BE2C (cell line): Measurements from ENCODE around the gene ITGA7.

Source experiments
- DNase-seq: peaks from one replicate; pipeline ENCODE4 v3.0.0-alpha.2; 2020
- H3K27me3 ChIP-seq: fragments of 250-450 bp; sonication (Bioruptor Pico); 2 replicates; pipeline ENCODE4 v1.5.1; 2020; ENCODE audit warnings: mild to moderate bottlenecking
- H3K36me3 ChIP-seq: fragments of 250-450 bp; sonication (Bioruptor Pico); 2 replicates; pipeline ENCODE4 v1.5.1; 2020; ENCODE audit warnings: mild to moderate bottlenecking
- H3K4me1 ChIP-seq: fragments of 250-450 bp; sonication (Bioruptor Pico); 2 replicates; pipeline ENCODE4 v1.5.1; 2020
- H3K4me3 ChIP-seq: 2 replicates; pipeline ENCODE4 v1.5.1; 2011; ENCODE audit warnings: low read depth, low read length
- H3K9me3 ChIP-seq: fragments of 250-450 bp; sonication (Bioruptor Pico); 2 replicates; pipeline ENCODE4 v1.5.1; 2020
- TF ChIP-seq, protein P1 (sequence below): IDR thresholded peaks from 2 replicates; pipeline ENCODE4 v1.5.1; 2012; ENCODE audit warnings: mild to moderate bottlenecking, low read depth, low read length

The ITGA7 gene

DNA sequence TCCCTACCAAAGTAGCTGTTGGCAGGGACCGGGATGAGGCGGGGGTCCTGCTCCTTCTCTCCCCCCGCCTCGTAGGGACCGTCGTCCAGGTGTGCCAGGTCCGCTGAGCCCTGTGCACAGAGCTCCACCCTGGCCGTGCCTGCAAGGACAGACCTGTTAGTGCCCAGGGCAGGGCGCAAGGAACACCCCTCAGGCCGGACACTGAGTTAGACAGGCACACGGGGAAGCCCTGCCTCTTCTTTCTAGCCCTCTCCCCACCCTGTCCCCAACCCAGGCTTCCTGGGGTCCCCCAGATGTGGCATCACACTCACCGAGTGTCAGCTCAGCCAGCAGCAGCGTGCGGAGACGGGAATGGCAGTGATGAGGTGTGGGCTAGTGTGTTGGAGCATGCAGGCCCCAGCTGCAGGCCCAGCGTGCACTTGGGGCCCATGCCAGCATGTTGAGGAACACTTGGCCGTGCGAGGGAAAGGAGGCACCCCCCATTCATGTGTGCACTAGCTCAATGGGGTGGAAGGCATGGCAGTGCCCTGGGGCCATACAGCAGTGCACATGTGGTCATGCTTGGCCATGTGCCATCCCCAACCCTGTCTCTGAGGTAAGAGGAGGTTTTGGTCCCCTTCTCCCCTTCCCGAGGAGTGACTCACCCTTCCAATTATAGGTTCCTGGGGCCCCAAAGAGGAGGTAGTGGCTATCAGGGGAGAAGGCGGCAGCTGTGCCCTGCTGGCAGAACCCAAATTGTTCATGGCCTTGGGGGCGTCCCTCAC lies 7.3 kb downstream of the ITGA7 start:
- peak; percentile 40 for DNase-seq
- H3K9me3 ChIP-seq, result no peaks in the 10 kb centered on the region
- no peak overlapping the region for H3K4me3 ChIP-seq
- H3K4me1 ChIP-seq, result no peaks in the 10 kb centered on the region
- no peaks in the 10 kb centered on the region for H3K36me3 ChIP-seq
- peaks cover 17% of the 10 kb centered on the region for H3K27me3 ChIP-seq
- TF ChIP-seq, protein P1, sequence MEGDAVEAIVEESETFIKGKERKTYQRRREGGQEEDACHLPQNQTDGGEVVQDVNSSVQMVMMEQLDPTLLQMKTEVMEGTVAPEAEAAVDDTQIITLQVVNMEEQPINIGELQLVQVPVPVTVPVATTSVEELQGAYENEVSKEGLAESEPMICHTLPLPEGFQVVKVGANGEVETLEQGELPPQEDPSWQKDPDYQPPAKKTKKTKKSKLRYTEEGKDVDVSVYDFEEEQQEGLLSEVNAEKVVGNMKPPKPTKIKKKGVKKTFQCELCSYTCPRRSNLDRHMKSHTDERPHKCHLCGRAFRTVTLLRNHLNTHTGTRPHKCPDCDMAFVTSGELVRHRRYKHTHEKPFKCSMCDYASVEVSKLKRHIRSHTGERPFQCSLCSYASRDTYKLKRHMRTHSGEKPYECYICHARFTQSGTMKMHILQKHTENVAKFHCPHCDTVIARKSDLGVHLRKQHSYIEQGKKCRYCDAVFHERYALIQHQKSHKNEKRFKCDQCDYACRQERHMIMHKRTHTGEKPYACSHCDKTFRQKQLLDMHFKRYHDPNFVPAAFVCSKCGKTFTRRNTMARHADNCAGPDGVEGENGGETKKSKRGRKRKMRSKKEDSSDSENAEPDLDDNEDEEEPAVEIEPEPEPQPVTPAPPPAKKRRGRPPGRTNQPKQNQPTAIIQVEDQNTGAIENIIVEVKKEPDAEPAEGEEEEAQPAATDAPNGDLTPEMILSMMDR, result no peak

DNA sequence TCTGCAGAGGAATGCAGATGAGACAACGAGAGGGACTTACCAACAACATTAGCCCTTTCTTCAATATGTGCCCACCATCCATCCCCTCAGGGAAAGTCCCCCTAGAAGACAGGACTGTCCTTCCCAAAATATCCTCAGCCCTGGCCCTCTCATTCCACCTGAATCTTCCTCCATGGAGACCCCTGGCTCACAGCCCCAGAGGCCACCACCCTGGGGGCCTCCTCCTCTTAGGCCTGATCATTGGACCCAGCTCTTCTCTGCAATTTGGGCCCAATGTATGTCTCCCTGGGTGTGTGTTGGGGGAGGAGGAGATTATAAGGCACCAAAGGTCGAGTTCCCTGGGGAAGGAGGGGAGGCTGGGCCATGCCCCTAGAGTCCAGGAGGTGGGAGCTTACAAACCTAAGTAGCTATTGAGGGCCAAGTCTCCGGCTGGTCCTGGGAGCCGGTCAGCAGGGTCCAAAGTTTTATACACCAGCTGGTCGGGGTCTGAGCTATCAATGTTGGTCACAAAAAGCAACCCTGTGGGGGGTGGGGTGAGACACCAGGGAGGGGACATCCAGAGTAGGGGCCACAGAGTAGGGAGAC lies 8.1 kb downstream of the ITGA7 start:
- Histone ChIP-seq H3K4me1 (no peaks in the 10 kb centered on the region), H3K36me3 (no peaks in the 10 kb centered on the region), H3K9me3 (no peaks in the 10 kb centered on the region), H3K27me3 (peaks cover 17% of the 10 kb centered on the region), H3K4me3 (no peak overlapping the region)
- TF ChIP-seq, protein P1, result no peak
- DNase-seq, result no peak

DNA sequence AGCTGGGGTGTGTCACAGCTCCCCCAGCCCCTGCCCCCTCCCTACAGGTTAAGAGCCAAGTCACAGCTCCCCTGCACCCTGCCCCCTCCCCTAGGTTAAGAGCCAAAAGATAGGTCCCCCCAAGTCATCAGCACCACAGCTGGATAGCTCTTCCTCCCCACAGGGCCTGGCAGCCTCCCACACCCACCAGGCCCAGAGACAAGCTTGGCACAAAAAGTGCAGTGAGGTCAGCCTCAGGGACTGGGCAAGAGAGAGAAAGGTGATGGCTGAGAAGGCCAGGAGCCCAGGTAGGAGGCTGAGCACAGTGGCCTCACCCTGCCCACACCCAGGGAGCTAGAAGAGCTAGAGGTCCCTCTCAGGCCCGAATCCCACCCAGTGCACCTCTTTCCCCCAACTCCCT lies 8.7 kb downstream of the ITGA7 start:
- Histone ChIP-seq H3K4me1 (no peaks in the 10 kb centered on the region), H3K27me3 (peaks cover 17% of the 10 kb centered on the region), H3K9me3 (no peaks in the 10 kb centered on the region), H3K36me3 (no peaks in the 10 kb centered on the region), H3K4me3 (no peak overlapping the region)
- TF ChIP-seq, protein P1, result no peak
- no peak for DNase-seq

DNA sequence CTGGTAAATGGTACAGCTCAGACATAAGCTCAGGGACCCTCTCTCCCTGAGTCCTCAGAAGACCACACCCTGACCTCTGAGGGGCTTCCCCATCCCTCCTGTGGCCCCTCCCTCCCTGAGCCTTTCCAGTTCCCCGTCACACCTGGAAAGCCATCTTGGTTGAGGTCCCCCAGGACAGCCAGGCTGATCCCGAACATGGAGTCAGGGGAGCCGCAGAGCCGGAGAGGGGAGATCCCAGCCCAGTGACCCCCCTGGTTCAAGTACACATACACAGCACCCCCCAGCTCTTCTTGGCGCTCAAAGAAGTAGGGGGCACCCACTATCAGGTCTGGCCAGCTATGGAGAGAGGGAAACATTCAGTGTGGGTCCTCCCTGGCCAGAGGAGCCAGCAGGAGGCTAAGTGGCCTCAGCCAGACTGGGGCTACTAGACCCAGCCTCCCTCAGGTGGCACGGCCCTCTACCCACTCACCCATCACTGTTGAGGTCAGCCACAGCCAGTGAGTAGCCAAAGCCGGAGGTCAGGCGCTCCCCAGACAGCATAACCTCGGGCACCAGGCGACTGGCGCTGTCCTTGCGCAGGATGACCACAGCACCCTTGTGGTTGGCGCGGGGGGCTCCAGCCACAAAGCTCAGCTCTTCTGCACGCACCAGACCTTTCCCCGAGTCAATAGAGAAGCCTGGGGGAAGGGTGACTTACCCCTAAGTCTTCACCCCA lies 9.3 kb downstream of the ITGA7 start:
- Histone ChIP-seq H3K4me1 (no peaks in the 10 kb centered on the region), H3K27me3 (peaks cover 17% of the 10 kb centered on the region)
- TF ChIP-seq, protein P1, result no peak

DNA sequence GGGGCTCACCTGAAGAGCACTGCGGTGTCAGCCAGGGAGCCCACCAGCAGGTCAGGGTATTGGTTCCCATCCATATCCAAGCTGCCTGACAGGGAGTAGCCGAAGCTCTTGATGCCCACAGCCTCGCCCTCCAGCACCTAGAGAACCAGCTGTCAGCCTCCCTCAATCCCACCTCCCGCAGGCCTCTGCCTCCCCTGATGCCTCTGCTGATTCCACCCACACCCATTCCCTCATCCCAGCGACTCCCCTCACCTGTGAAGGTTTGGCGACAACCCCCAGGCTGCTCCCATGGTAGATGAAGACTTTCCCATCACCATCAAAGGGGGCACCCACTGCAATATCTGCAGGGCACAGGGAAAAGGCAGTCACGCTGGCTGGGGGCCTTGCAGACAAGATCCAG lies 10.0 kb downstream of the ITGA7 start:
- H3K4me1 ChIP-seq, result no peaks in the 10 kb centered on the region
- no peaks in the 10 kb centered on the region for H3K36me3 ChIP-seq
- H3K9me3 ChIP-seq, result no peaks in the 10 kb centered on the region
- H3K4me3 ChIP-seq, result no peak overlapping the region
- H3K27me3 ChIP-seq, result peaks cover 17% of the 10 kb centered on the region
- DNase-seq, result no peak
- TF ChIP-seq, protein P1, result no peak

More for the DNA sequence above, 9.3 kb downstream of the ITGA7 start:
- H3K36me3 ChIP-seq, result no peaks in the 10 kb centered on the region
- DNase-seq, result no peak
- no peaks in the 10 kb centered on the region for H3K9me3 ChIP-seq
- H3K4me3 ChIP-seq, result no peak overlapping the region
